HepG2 (cell line): ENCODE data around the gene DDX39B. TPM values are rescaled to one million over a fixed set of nuclear protein-coding genes. Genes with fewer than 3 reads are reported as not detected.

Experiments used
- ETV5 ChIP-seq: IDR thresholded peaks from 2 replicates; pipeline ENCODE4 v1.6.1; 2018; ENCODE audit warnings: missing biosample characterization, missing genetic modification reagents, inconsistent platforms, borderline replicate concordance
- HNRNPLL ChIP-seq: fragments of 200-400 bp; formaldehyde crosslinking; IDR thresholded peaks from 2 replicates; pipeline ENCODE4 v1.6.1; 2017; ENCODE audit warnings: mild to moderate bottlenecking, low read depth, low read length; ENCODE audit not compliant: poor library complexity, severe bottlenecking
- HOXA5 ChIP-seq: sonication (generic); formaldehyde crosslinking; IDR thresholded peaks from 2 replicates; pipeline ENCODE4 v1.4.0; 2020; ENCODE audit warnings: missing genetic modification reagents
- KAT8 ChIP-seq: IDR thresholded peaks from 2 replicates; pipeline ENCODE4 v1.6.1; 2016; ENCODE audit warnings: missing genetic modification reagents, missing compliant biosample characterization
- NFYC ChIP-seq: IDR thresholded peaks from 2 replicates; pipeline ENCODE4 v1.6.1; 2016; ENCODE audit warnings: missing genetic modification reagents, missing compliant biosample characterization
- NR1H2 ChIP-seq: sonication (generic); formaldehyde crosslinking; IDR thresholded peaks from 2 replicates; pipeline ENCODE4 v1.8.1; 2022; ENCODE audit warnings: low read depth, missing genetic modification reagents, borderline replicate concordance
- PHF20 ChIP-seq: sonication (generic); formaldehyde crosslinking; IDR thresholded peaks from 2 replicates; pipeline ENCODE4 v1.5.0; 2020; ENCODE audit warnings: mild to moderate bottlenecking, missing genetic modification reagents
- POLR2AphosphoS5 ChIP-seq: IDR thresholded peaks from 2 replicates; pipeline ENCODE4 v1.6.1; 2012; ENCODE audit warnings: low read depth, low read length
- RBAK ChIP-seq: sonication (generic); formaldehyde crosslinking; IDR thresholded peaks from 2 replicates; pipeline ENCODE4 v1.5.1; 2020; ENCODE audit warnings: mild to moderate bottlenecking, missing genetic modification reagents
- SNAI1 ChIP-seq: sonication (generic); formaldehyde crosslinking; IDR thresholded peaks from 2 replicates; pipeline ENCODE4 v1.5.0; 2020; ENCODE audit warnings: mild to moderate bottlenecking, missing genetic modification reagents, borderline replicate concordance
- SP1 ChIP-seq, 2 experiments: fragments of 450-650 bp in 1 of 2; sonication (generic) in 1 of 2; formaldehyde crosslinking in 1 of 2; IDR thresholded peaks; 2 replicates each; pipeline versions ENCODE4 v1.4.0 to v1.6.1; 2016 to 2020; ENCODE audit warnings: missing genetic modification reagents in 1 of 2
- SP140L ChIP-seq: sonication (generic); formaldehyde crosslinking; IDR thresholded peaks from 2 replicates; pipeline ENCODE4 v1.4.0; 2020; ENCODE audit warnings: missing genetic modification reagents, borderline replicate concordance
- STAT5B ChIP-seq: sonication (generic); formaldehyde crosslinking; IDR thresholded peaks from 2 replicates; pipeline ENCODE4 v1.4.0; 2020; ENCODE audit warnings: missing genetic modification reagents
- ZNF678 ChIP-seq: sonication (generic); formaldehyde crosslinking; IDR thresholded peaks from 2 replicates; pipeline ENCODE4 v1.4.0; 2020; ENCODE audit warnings: mild to moderate bottlenecking, missing genetic modification reagents
- ZNF772 ChIP-seq: sonication (generic); formaldehyde crosslinking; IDR thresholded peaks from 2 replicates; pipeline ENCODE4 v1.5.0; 2020; ENCODE audit warnings: mild to moderate bottlenecking, missing genetic modification reagents
- polyA plus RNA-seq, 8 experiments: library from polyadenylated mRNA; depleted of rRNA in 3 of 8; stranded (reverse) in 7 of 8; unstranded in 1 of 8; fragments of >200 nt; fragmentation: Illumina TruSeq in 4 of 8; extraction: Trizol in 4 of 8; gene quantifications; 2 replicates each; pipeline versions ENCODE4 v1.2.1 to v1.2.3, GENCODE V29; 2011 to 2016; ENCODE audit warnings: low read depth in 4 of 8, missing spikeins in 1 of 8, mixed read lengths in 1 of 8; ENCODE audit not compliant: insufficient read depth in 1 of 8
- total RNA-seq, 5 experiments: library from RNA; depleted of rRNA; stranded (reverse); fragments of >200 nt; fragmentation: Illumina TruSeq; extraction: Trizol; gene quantifications; 2 replicates each; pipeline ENCODE4 v1.2.3, GENCODE V29; 2016; ENCODE audit warnings: low read depth in 1 of 5
- TF ChIP-seq, protein P1 (sequence below): IDR thresholded peaks from 2 replicates; pipeline ENCODE4 v1.6.1; 2012; ENCODE audit warnings: inconsistent platforms
- TF ChIP-seq, protein P2 (sequence below): IDR thresholded peaks from 2 replicates; pipeline ENCODE4 v1.6.1; 2016; ENCODE audit warnings: control low read depth
- TF ChIP-seq, protein P3 (sequence below): IDR thresholded peaks from 2 replicates; pipeline ENCODE4 v1.6.1; 2016; ENCODE audit warnings: missing genetic modification reagents, missing compliant biosample characterization
- TF ChIP-seq, protein P4 (sequence below): sonication (generic); formaldehyde crosslinking; IDR thresholded peaks from 2 replicates; pipeline ENCODE4 v1.4.0; 2020; ENCODE audit warnings: missing genetic modification reagents
- TF ChIP-seq, protein P5 (sequence below): sonication (generic); formaldehyde crosslinking; IDR thresholded peaks from 2 replicates; pipeline ENCODE4 v1.8.1; 2023; ENCODE audit warnings: mild to moderate bottlenecking, missing genetic modification reagents
- TF ChIP-seq, protein P6 (sequence below): sonication (generic); formaldehyde crosslinking; IDR thresholded peaks from 2 replicates; pipeline ENCODE4 v1.4.0; 2020; ENCODE audit warnings: missing genetic modification reagents
- TF ChIP-seq, protein P7 (sequence below): sonication (generic); formaldehyde crosslinking; IDR thresholded peaks from 2 replicates; pipeline ENCODE4 v1.4.0; 2020; ENCODE audit warnings: missing genetic modification reagents

The DDX39B gene
- total and polyA plus RNA-seq, 2 of the 13 experiments (the other 11 are each of a cell fraction or from before 2014, with no cell fraction given) = 570 to 678 TPM

DNA sequence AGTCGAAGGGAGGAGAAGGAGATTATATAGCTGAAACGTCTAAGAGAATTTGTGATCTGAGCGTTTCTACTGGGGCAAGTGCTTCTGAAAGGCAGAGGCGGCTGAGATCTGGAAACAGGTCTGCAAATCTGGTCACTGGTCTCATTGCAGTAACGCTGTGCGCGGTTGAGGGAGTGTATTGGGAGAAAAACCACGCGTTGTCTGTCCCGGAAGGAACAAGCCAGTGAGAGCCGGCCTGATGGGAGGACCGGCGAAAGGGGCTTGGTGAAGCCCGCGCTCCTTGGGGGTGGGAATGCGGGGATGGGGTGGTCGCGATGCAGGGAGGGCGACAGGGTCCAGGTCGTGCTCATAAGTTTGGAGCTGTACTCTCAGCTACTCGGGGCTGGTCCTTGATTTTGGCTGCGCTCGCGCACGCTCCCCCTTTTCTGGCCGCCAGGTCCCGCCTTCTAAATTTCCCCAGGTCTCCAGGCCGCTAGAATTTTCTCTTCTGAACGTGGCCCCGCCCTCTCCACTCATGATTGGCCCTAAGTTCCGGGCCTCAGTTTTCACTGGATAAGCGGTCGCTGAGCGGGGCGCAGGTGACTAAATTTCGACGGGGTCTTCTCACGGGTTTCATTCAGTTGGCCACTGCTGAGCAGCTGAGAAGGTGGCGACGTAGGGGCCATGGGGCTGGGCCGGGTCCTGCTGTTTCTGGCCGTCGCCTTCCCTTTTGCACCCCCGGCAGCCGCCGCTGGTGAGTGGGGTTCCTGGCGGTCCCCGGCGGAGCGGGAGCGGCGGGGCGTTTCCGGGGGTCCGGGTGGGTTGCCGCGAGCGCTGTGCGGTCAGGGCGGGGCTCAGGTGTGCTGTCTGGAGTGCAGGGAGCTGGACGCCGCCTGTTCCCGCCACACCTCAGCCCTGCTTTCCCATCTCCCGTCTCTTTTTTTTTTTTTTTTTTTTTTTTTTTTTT is 44.0 kb downstream of the DDX39B start, which contains the start of gene MICB (continued):
- TF ChIP-seq, protein P1, sequence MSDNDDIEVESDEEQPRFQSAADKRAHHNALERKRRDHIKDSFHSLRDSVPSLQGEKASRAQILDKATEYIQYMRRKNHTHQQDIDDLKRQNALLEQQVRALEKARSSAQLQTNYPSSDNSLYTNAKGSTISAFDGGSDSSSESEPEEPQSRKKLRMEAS = peak; percentile 59; the same call in 1 of the 2 replicates
- TF ChIP-seq POLR2AphosphoS5 (peak; percentile 55), SP140L (CRISPR knock-in tag) (peak; percentile 61; the same call in 1 of the 2 replicates), SNAI1 (0 out of 2 replicates have a peak, but pooled peaks have one; percentile 72), PHF20 (peak; percentile 15; the same call in 1 of the 2 replicates), HNRNPLL (peak; percentile 49), HOXA5 (CRISPR knock-in tag) (peak; percentile 20; the same call in 1 of the 2 replicates), RBAK (CRISPR knock-in tag) (no peak), ETV5 (CRISPR knock-in tag) (peak; percentile 6; the same call in 1 of the 2 replicates), ZNF678 (CRISPR knock-in tag) (0 out of 2 replicates have a peak, but pooled peaks have one; percentile 53), SP1 (IDR thresholded peaks at IDR 0.05) (no peak), SP1 (CRISPR knock-in tag; IDR thresholded peaks at IDR 0.05) (peak; percentile 51; the same call in 1 of the 2 replicates), ZNF772 (CRISPR knock-in tag) (0 out of 2 replicates have a peak, but pooled peaks have one; percentile 24), KAT8 (CRISPR knock-in tag) (peak; percentile 33; the same call in 1 of the 2 replicates), NR1H2 (CRISPR knock-in tag) (no peak), NFYC (CRISPR knock-in tag) (peak; percentile 82), STAT5B (CRISPR knock-in tag) (no peak)
- TF ChIP-seq, protein P2, sequence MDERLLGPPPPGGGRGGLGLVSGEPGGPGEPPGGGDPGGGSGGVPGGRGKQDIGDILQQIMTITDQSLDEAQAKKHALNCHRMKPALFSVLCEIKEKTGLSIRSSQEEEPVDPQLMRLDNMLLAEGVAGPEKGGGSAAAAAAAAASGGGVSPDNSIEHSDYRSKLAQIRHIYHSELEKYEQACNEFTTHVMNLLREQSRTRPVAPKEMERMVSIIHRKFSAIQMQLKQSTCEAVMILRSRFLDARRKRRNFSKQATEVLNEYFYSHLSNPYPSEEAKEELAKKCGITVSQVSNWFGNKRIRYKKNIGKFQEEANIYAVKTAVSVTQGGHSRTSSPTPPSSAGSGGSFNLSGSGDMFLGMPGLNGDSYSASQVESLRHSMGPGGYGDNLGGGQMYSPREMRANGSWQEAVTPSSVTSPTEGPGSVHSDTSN (CRISPR knock-in tag) = no peak
- TF ChIP-seq, protein P3, sequence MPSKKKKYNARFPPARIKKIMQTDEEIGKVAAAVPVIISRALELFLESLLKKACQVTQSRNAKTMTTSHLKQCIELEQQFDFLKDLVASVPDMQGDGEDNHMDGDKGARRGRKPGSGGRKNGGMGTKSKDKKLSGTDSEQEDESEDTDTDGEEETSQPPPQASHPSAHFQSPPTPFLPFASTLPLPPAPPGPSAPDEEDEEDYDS (CRISPR knock-in tag) = peak; percentile 79
- TF ChIP-seq, protein P4, sequence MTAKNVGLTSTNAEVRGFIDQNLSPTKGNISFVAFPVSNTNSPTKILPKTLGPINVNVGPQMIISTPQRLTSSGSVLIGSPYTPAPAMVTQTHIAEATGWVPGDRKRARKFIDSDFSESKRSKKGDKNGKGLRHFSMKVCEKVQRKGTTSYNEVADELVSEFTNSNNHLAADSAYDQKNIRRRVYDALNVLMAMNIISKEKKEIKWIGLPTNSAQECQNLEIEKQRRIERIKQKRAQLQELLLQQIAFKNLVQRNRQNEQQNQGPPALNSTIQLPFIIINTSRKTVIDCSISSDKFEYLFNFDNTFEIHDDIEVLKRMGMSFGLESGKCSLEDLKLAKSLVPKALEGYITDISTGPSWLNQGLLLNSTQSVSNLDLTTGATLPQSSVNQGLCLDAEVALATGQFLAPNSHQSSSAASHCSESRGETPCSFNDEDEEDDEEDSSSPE (CRISPR knock-in tag) = peak; percentile 84
- TF ChIP-seq, protein P5, sequence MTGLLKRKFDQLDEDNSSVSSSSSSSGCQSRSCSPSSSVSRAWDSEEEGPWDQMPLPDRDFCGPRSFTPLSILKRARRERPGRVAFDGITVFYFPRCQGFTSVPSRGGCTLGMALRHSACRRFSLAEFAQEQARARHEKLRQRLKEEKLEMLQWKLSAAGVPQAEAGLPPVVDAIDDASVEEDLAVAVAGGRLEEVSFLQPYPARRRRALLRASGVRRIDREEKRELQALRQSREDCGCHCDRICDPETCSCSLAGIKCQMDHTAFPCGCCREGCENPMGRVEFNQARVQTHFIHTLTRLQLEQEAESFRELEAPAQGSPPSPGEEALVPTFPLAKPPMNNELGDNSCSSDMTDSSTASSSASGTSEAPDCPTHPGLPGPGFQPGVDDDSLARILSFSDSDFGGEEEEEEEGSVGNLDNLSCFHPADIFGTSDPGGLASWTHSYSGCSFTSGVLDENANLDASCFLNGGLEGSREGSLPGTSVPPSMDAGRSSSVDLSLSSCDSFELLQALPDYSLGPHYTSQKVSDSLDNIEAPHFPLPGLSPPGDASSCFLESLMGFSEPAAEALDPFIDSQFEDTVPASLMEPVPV (CRISPR knock-in tag) = 0 out of 2 replicates have a peak, but pooled peaks have one; percentile 31
- TF ChIP-seq, protein P6, sequence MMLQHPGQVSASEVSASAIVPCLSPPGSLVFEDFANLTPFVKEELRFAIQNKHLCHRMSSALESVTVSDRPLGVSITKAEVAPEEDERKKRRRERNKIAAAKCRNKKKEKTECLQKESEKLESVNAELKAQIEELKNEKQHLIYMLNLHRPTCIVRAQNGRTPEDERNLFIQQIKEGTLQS (CRISPR knock-in tag) = no peak
- TF ChIP-seq, protein P7, sequence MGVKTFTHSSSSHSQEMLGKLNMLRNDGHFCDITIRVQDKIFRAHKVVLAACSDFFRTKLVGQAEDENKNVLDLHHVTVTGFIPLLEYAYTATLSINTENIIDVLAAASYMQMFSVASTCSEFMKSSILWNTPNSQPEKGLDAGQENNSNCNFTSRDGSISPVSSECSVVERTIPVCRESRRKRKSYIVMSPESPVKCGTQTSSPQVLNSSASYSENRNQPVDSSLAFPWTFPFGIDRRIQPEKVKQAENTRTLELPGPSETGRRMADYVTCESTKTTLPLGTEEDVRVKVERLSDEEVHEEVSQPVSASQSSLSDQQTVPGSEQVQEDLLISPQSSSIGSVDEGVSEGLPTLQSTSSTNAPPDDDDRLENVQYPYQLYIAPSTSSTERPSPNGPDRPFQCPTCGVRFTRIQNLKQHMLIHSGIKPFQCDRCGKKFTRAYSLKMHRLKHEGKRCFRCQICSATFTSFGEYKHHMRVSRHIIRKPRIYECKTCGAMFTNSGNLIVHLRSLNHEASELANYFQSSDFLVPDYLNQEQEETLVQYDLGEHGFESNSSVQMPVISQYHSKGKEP (CRISPR knock-in tag) = no peak
